Measurements from ENCODE around the gene SLC25A18.

GRCh38 chr22:17606496-17606895 is 43.2 kb downstream of the SLC25A18 start:
- TF ChIP-seq CTCF (IDR thresholded peaks at IDR 0.05), result no peak
- TF ChIP-seq POLR2AphosphoS5 (IDR thresholded peaks at IDR 0.05; ENCODE audit: low read depth, low read length), result no peak
- no peak for TF ChIP-seq SIN3A (IDR thresholded peaks at IDR 0.05; ENCODE audit: borderline replicate concordance, insufficient read depth, low read depth, low read length)

Data from Panc1 (cell line).